GM12878 (cell line): ENCODE measurements around the gene POFUT1. TPM values are rescaled to one million over a fixed set of nuclear protein-coding genes. Genes with fewer than 3 reads are reported as not detected.

Experiments
- ATAC-seq: fragments of 200-7000 bp; cut with Tn5 transposase; 3 replicates; pipeline ENCODE4 v1.9.1; 2020; ENCODE audit warnings: mild to moderate bottlenecking, moderate library complexity
- BruUV-seq: library from RNA; stranded (reverse); fragments of 400-500 nt; replicated peaks from 2 replicates; lab custom pipeline; 2021; lab: Mats Ljungman, UMichigan
- CTCF ChIA-PET: fragments of 300-600 bp; sonication (Branson Sonifier 250); formaldehyde crosslinking; extraction: SDS; loops from one replicate; lab custom pipeline; 2021; ENCODE audit warnings: inconsistent platforms; lab: Yijun Ruan, JAX
- POLR2A ChIA-PET: fragments of 350-600 bp; formaldehyde crosslinking; extraction: SDS; loops from one replicate; lab custom pipeline; 2021; ENCODE audit warnings: inconsistent platforms; lab: Charles Lee
- RAD21 ChIA-PET: fragments of 300-600 bp; sonication (Branson Sonifier 250); formaldehyde crosslinking; loops from one replicate; lab custom pipeline; 2023; ENCODE audit warnings: antibody characterized with exemption; ENCODE audit not compliant: unreplicated experiment; lab: Charles Lee
- SMC1A ChIA-PET: fragments of 300-600 bp; sonication (Branson Sonifier 250); formaldehyde crosslinking; loops from one replicate; lab custom pipeline; 2023; ENCODE audit not compliant: unreplicated experiment, uncharacterized antibody; lab: Charles Lee
- DNase-seq: peaks from one replicate; pipeline ENCODE4 v3.0.0-alpha.2; 2011; ENCODE audit warnings: low read depth, low spot score
- FAIRE-seq: peaks from 3 replicates; lab custom pipeline; 2011; peaks lifted over from hg19 to GRCh38; lab: Jason Lieb, UNC
- H2AFZ ChIP-seq: 2 replicates; pipeline ENCODE4 v1.6.0; 2011; ENCODE audit warnings: low read depth, low read length, control low read depth; ENCODE audit not compliant: control insufficient read depth
- H3K27ac ChIP-seq: 2 replicates; pipeline ENCODE4 v1.5.1; 2011; ENCODE audit warnings: control low read depth; ENCODE audit not compliant: control insufficient read depth, insufficient read depth
- H3K27me3 ChIP-seq, 2 experiments: replicated peaks in 1 of 2; 2 replicates each; pipeline versions ENCODE4 v1.6.0 to v1.6.1; 2011; ENCODE audit warnings: low read length in 1 of 2; ENCODE audit not compliant: control insufficient read depth in 2 of 2, insufficient read depth in 2 of 2
- H3K36me3 ChIP-seq, 2 experiments: 2 replicates each; pipeline ENCODE4 v1.5.1; 2011; ENCODE audit warnings: low read length in 1 of 2; ENCODE audit not compliant: control insufficient read depth in 2 of 2, insufficient read depth in 2 of 2
- H3K4me1 ChIP-seq: 2 replicates; pipeline ENCODE4 v1.6.1; 2011; ENCODE audit warnings: mild to moderate bottlenecking, low read length, moderate library complexity, mixed read lengths; ENCODE audit not compliant: control insufficient read depth, insufficient read depth
- H3K4me2 ChIP-seq: 2 replicates; pipeline ENCODE4 v1.6.0; 2011; ENCODE audit warnings: control low read depth; ENCODE audit not compliant: control insufficient read depth, insufficient read depth
- H3K4me3 ChIP-seq: fragments of 200-600 bp; sonication (generic); 2 replicates; pipeline ENCODE4 v1.5.1; 2016
- H3K79me2 ChIP-seq: 2 replicates; pipeline ENCODE4 v1.6.0; 2011; ENCODE audit warnings: low read length; ENCODE audit not compliant: control insufficient read depth, insufficient read depth
- H3K9ac ChIP-seq: 2 replicates; pipeline ENCODE4 v1.8.0; 2011; ENCODE audit warnings: low read length, control low read depth, mixed read lengths; ENCODE audit not compliant: control insufficient read depth, insufficient read depth
- H3K9me3 ChIP-seq: replicated peaks from 3 replicates; pipeline ENCODE4 v1.5.1; 2011; ENCODE audit warnings: mild to moderate bottlenecking, low read length; ENCODE audit not compliant: control insufficient read depth, insufficient read depth
- H4K20me1 ChIP-seq: 2 replicates; pipeline ENCODE4 v1.6.0; 2011; ENCODE audit not compliant: control insufficient read depth, insufficient read depth
- ETV6 ChIP-seq, 2 experiments: fragments of 450-650 bp in 1 of 2; IDR thresholded peaks in 1 of 2; conservative IDR thresholded peaks in 1 of 2; 2 replicates each; pipeline ENCODE4 v1.6.1; 2014; ENCODE audit warnings: antibody characterized with exemption in 1 of 2, borderline replicate concordance in 1 of 2, low read depth in 1 of 2, mild to moderate bottlenecking in 1 of 2, moderate library complexity in 1 of 2
- EZH2 ChIP-seq: IDR thresholded peaks from 2 replicates; pipeline ENCODE4 v1.6.1; 2012; ENCODE audit warnings: low read depth, mild to moderate bottlenecking, control low read depth, inconsistent platforms, low read length, borderline replicate concordance; ENCODE audit not compliant: control insufficient read depth
- HDAC2 ChIP-seq: fragments of 200-600 bp; sonication (generic); IDR thresholded peaks from 2 replicates; pipeline ENCODE4 v1.6.1; 2017
- NFXL1 ChIP-seq: fragments of 450-650 bp; IDR thresholded peaks from 2 replicates; pipeline ENCODE4 v1.6.1; 2017; ENCODE audit warnings: antibody characterized with exemption, mild to moderate bottlenecking, borderline replicate concordance
- PAX5 ChIP-seq: IDR thresholded peaks from 2 replicates; pipeline ENCODE4 v1.6.1; 2011; ENCODE audit warnings: low read depth, low read length, borderline replicate concordance
- PML ChIP-seq: IDR thresholded peaks from 2 replicates; pipeline ENCODE4 v1.6.1; 2012; ENCODE audit warnings: low read length, inconsistent platforms
- RCOR1 ChIP-seq: conservative IDR thresholded peaks from 2 replicates; pipeline ENCODE4 v1.6.1; 2012; ENCODE audit warnings: low read depth, low read length, improper control_type of control experiment
- SIX5 ChIP-seq: IDR thresholded peaks from 2 replicates; pipeline ENCODE4 v1.6.1; 2011; ENCODE audit warnings: mild to moderate bottlenecking, low read depth, low read length, moderate library complexity; ENCODE audit not compliant: severe bottlenecking
- SREBF1 ChIP-seq: IDR thresholded peaks from 2 replicates; pipeline ENCODE4 v1.6.1; 2012; ENCODE audit warnings: mild to moderate bottlenecking, low read length
- ZNF384 ChIP-seq: IDR thresholded peaks from 2 replicates; pipeline ENCODE4 v1.6.1; 2012; ENCODE audit warnings: low read depth, mild to moderate bottlenecking, low read length, improper control_type of control experiment, borderline replicate concordance
- WGBS: methylation state at CpG from one replicate; pipeline ENCODE4 v1.1.6; 2016; ENCODE audit warnings: low lambda C conversion rate; ENCODE audit not compliant: insufficient replicate concordance, insufficient coverage; ENCODE audit errors: missing lambda C conversion rate; 5-methylcytosine and 5-hydroxymethylcytosine counted together
- in situ Hi-C: fragments of 300-500 bp; cut with MboI; formaldehyde crosslinking; loops from 9 replicates; pipeline ENCODE4 v1.14.3; 2018; ENCODE audit warnings: mixed read lengths
- intact Hi-C: fragments of 100-400 bp; cut with micrococcal nuclease; formaldehyde crosslinking; loops from one replicate; pipeline ENCODE4 v1.14.2; 2022; ENCODE audit not compliant: unreplicated experiment
- polyA plus RNA-seq, 11 experiments: library from polyadenylated mRNA; depleted of rRNA in 4 of 11; unstranded in 6 of 11; stranded (reverse) in 5 of 11; fragments of >200 nt; fragmentation: Nextera tagmentation in 4 of 11; fragmentation: Illumina TruSeq in 1 of 11; extraction: Ambion mirVana in 4 of 11; extraction: Trizol in 1 of 11; gene quantifications; 1 replicate in 1 of 11; 2 replicates in 10 of 11; pipeline versions ENCODE4 v1.2.1 to v1.2.3, GENCODE V29; 2011 to 2016; ENCODE audit warnings: inconsistent platforms in 2 of 11, missing spikeins in 2 of 11, low read depth in 1 of 11
- total RNA-seq, 4 experiments: library from RNA; depleted of rRNA in 3 of 4; stranded (reverse); fragments of >200 nt in 3 of 4; fragmentation: Illumina TruSeq in 1 of 4; extraction: Trizol in 1 of 4; gene quantifications; 2 replicates each; pipeline versions ENCODE4 v1.2.1 to v1.2.3, GENCODE V29; 2013 to 2021
- TF ChIP-seq, protein P1 (sequence below), 3 experiments: IDR thresholded peaks in 2 of 3; conservative IDR thresholded peaks in 1 of 3; 2 replicates each; pipeline ENCODE4 v1.5.1; 2011; ENCODE audit warnings: low read depth in 3 of 3, low read length in 3 of 3, mild to moderate bottlenecking in 3 of 3, control low read depth in 2 of 3, moderate library complexity in 2 of 3, inconsistent platforms in 1 of 3, mixed read lengths in 1 of 3; ENCODE audit not compliant: control insufficient read depth in 2 of 3, insufficient read depth in 1 of 3; ENCODE audit errors: extremely low read depth in 1 of 3
- TF ChIP-seq, protein P2 (sequence below): fragments of 450-650 bp; formaldehyde crosslinking; IDR thresholded peaks from 2 replicates; pipeline ENCODE4 v1.4.0; 2022; ENCODE audit warnings: mild to moderate bottlenecking, moderate library complexity
- TF ChIP-seq, protein P3 (sequence below): fragments of 450-650 bp; formaldehyde crosslinking; IDR thresholded peaks from 2 replicates; pipeline ENCODE4 v1.4.0; 2020; ENCODE audit warnings: mild to moderate bottlenecking, moderate library complexity

The POFUT1 gene
- total and polyA plus RNA-seq, 10 of the 15 experiments (the other 5 are each of a cell fraction or from before 2014, with no cell fraction given) = 2.6 to 33.4 (median 23.1) TPM

DNA sequence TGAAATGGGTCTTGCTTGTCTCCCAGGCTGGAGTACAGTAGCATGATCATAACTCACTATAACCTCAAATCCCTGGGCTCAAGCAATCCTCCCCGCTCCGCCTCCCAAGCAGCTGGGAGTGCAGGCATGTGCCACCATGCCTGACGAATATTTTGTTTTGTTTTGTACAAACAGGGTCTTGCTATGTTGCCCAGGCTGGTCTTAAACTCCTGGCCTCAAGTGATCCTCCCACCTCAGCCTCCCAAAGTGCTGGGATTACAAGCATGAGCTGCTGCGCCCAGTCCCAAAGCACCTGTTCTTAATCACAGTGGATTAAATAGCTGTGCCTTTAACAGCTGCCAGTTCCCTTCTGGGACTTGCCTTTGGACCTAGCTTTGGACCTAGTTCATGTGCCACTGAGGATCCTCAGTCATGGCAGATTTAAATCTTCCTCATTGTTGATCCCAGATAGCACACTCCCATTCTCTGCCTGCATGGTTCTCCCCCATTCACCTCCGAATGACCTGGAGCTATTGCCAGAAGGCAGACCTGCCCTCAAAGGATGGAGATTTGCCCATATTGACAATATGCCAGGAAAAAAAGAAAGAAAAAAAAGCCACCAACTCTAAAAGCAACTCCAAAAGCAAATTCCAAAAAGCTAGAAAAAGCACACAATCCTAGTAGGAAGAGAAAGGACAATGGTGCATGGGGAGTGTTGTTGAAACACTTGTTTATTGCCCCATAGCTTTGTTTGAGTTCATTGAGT is 10.6 kb downstream of the POFUT1 start:
- H3K9ac ChIP-seq = no peak overlapping the region
- no peak for FAIRE-seq
- POLR2A ChIA-PET = interaction anchor here (1.2 kb wide), 1 partner anchor 62 kb away, joined by 4 read pairs; no protein-coding TSS in a partner anchor
- no peak for TF ChIP-seq SIX5
- TF ChIP-seq, protein P1, sequence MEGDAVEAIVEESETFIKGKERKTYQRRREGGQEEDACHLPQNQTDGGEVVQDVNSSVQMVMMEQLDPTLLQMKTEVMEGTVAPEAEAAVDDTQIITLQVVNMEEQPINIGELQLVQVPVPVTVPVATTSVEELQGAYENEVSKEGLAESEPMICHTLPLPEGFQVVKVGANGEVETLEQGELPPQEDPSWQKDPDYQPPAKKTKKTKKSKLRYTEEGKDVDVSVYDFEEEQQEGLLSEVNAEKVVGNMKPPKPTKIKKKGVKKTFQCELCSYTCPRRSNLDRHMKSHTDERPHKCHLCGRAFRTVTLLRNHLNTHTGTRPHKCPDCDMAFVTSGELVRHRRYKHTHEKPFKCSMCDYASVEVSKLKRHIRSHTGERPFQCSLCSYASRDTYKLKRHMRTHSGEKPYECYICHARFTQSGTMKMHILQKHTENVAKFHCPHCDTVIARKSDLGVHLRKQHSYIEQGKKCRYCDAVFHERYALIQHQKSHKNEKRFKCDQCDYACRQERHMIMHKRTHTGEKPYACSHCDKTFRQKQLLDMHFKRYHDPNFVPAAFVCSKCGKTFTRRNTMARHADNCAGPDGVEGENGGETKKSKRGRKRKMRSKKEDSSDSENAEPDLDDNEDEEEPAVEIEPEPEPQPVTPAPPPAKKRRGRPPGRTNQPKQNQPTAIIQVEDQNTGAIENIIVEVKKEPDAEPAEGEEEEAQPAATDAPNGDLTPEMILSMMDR (IDR thresholded peaks at IDR 0.05 in 2 of 3, conservative IDR thresholded peaks at IDR 0.05 in 1 of 3; ENCODE audit: control insufficient read depth in 2 of 3, extremely low read depth in 1 of 3, insufficient read depth in 1 of 3, low read depth in 3 of 3, low read length in 3 of 3) = no peak
- TF ChIP-seq PML = no peak
- TF ChIP-seq RCOR1 = no peak
- TF ChIP-seq, protein P2, sequence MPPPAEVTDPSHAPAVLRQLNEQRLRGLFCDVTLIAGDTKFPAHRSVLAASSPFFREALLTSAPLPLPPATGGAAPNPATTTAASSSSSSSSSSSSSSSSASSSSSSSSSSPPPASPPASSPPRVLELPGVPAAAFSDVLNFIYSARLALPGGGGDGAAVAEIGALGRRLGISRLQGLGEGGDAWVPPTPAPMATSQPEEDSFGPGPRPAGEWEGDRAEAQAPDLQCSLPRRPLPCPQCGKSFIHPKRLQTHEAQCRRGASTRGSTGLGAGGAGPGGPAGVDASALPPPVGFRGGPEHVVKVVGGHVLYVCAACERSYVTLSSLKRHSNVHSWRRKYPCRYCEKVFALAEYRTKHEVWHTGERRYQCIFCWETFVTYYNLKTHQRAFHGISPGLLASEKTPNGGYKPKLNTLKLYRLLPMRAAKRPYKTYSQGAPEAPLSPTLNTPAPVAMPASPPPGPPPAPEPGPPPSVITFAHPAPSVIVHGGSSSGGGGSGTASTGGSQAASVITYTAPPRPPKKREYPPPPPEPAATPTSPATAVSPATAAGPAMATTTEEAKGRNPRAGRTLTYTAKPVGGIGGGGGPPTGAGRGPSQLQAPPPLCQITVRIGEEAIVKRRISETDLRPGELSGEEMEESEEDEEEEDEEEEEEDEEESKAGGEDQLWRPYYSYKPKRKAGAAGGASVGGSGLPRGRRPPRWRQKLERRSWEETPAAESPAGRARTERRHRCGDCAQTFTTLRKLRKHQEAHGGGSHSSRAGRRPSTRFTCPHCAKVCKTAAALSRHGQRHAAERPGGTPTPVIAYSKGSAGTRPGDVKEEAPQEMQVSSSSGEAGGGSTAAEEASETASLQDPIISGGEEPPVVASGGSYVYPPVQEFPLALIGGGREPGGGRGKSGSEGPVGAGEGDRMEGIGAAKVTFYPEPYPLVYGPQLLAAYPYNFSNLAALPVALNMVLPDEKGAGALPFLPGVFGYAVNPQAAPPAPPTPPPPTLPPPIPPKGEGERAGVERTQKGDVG = no peak
- TF ChIP-seq SREBF1 = no peak
- TF ChIP-seq, protein P3, sequence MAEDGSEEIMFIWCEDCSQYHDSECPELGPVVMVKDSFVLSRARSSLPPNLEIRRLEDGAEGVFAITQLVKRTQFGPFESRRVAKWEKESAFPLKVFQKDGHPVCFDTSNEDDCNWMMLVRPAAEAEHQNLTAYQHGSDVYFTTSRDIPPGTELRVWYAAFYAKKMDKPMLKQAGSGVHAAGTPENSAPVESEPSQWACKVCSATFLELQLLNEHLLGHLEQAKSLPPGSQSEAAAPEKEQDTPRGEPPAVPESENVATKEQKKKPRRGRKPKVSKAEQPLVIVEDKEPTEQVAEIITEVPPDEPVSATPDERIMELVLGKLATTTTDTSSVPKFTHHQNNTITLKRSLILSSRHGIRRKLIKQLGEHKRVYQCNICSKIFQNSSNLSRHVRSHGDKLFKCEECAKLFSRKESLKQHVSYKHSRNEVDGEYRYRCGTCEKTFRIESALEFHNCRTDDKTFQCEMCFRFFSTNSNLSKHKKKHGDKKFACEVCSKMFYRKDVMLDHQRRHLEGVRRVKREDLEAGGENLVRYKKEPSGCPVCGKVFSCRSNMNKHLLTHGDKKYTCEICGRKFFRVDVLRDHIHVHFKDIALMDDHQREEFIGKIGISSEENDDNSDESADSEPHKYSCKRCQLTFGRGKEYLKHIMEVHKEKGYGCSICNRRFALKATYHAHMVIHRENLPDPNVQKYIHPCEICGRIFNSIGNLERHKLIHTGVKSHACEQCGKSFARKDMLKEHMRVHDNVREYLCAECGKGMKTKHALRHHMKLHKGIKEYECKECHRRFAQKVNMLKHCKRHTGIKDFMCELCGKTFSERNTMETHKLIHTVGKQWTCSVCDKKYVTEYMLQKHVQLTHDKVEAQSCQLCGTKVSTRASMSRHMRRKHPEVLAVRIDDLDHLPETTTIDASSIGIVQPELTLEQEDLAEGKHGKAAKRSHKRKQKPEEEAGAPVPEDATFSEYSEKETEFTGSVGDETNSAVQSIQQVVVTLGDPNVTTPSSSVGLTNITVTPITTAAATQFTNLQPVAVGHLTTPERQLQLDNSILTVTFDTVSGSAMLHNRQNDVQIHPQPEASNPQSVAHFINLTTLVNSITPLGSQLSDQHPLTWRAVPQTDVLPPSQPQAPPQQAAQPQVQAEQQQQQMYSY = no peak
- TF ChIP-seq PAX5 = no peak
- no peak for TF ChIP-seq NFXL1
- TF ChIP-seq ZNF384 = no peak
- no peak for TF ChIP-seq ETV6 (conservative IDR thresholded peaks at IDR 0.05 in 1 of 2, IDR thresholded peaks at IDR 0.05 in 1 of 2; ENCODE audit: borderline replicate concordance in 1 of 2, low read depth in 1 of 2)
- no peak for TF ChIP-seq HDAC2
- TF ChIP-seq EZH2 = no peak

More for the DNA sequence above, 10.6 kb downstream of the POFUT1 start:
- ChIA-PET CTCF (interaction anchor here (0.6 kb wide), 1 partner anchor 29 kb away, joined by 3 read pairs; no protein-coding TSS in a partner anchor), SMC1A (interaction anchor here (0.8 to 1.6 kb wide), 3 partner anchors 14 to 68 kb away, joined by 3 to 4 read pairs (median 4); no protein-coding TSS in a partner anchor), RAD21 (interaction anchor here (0.6 to 0.9 kb wide), 2 partner anchors 70 to 304 kb away, joined by 3 read pairs; no protein-coding TSS in a partner anchor)
- H3K27ac ChIP-seq = no peak overlapping the region
- no peak overlapping the region for H3K4me2 ChIP-seq
- WGBS = 96% methylated on average over 5 of the region's 5 CpGs
- no peaks in the 10 kb centered on the region for H3K27me3 ChIP-seq
- no TSS peak for BruUV-seq
- in situ Hi-C loops = no loop called here
- intact Hi-C loops = no loop called here
- no peak overlapping the region for H3K4me3 ChIP-seq
- H4K20me1 ChIP-seq = no peaks in the 10 kb centered on the region
- no peaks in the 10 kb centered on the region for H3K9me3 ChIP-seq
- ATAC-seq (no peak), DNase-seq (no peak)
- H3K4me1 ChIP-seq = no peaks in the 10 kb centered on the region
- peaks cover 9 to 26% of the 10 kb centered on the region in 2 experiments for H3K36me3 ChIP-seq
- no peak overlapping the region for H2AFZ ChIP-seq
- no peaks in the 10 kb centered on the region for H3K79me2 ChIP-seq
